AG09309 (cell line): ENCODE measurements around the gene CTIF.

Source experiments
- DNase-seq: peaks from one replicate; pipeline ENCODE4 v3.0.0-alpha.2; 2010; ENCODE audit warnings: low read depth
- H3K4me3 ChIP-seq: 2 replicates; pipeline ENCODE4 v1.5.1; 2011; ENCODE audit warnings: mild to moderate bottlenecking, low read depth, low read length, moderate library complexity; ENCODE audit not compliant: control insufficient read depth
- TF ChIP-seq, protein P1 (sequence below): IDR thresholded peaks from 2 replicates; pipeline ENCODE4 v1.5.1; 2011; ENCODE audit warnings: mild to moderate bottlenecking, low read depth, low read length, inconsistent platforms; ENCODE audit not compliant: insufficient read depth, control insufficient read depth; ENCODE audit errors: missing control alignments

CTIF gene

DNA sequence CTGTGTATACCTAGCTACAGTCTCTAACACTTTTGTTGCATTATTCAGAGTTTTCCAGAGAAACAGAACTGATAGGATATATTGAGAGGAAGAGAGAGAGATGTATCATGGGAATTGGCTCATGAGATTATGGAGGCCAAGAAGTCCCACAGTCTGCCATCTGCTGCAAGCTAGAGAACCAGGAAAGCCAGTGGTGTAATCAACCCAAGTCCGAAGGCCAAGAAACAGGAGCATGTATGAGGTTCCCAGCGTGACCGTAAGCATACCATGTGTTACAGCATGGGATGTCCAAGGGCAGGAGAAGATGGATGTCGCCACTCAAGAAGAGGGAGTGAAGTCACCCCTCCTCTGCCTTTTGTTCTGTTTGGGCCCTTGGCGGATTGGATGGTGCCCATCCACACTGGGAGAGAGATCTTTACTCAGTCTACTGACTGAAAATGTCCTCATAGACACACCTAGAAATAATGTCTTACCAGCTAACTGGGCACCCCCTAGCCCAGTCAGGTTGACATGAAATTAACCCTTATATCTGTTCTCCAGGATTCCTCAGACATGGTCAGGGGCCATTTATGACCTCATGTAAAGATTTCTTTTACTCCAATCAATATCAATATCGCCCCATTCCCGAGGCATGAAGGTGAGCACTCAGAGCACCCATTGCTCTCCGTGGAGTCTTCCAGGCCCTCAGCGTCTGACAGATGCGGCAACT lies 179.6 kb downstream of the CTIF start:
- TF ChIP-seq, protein P1, sequence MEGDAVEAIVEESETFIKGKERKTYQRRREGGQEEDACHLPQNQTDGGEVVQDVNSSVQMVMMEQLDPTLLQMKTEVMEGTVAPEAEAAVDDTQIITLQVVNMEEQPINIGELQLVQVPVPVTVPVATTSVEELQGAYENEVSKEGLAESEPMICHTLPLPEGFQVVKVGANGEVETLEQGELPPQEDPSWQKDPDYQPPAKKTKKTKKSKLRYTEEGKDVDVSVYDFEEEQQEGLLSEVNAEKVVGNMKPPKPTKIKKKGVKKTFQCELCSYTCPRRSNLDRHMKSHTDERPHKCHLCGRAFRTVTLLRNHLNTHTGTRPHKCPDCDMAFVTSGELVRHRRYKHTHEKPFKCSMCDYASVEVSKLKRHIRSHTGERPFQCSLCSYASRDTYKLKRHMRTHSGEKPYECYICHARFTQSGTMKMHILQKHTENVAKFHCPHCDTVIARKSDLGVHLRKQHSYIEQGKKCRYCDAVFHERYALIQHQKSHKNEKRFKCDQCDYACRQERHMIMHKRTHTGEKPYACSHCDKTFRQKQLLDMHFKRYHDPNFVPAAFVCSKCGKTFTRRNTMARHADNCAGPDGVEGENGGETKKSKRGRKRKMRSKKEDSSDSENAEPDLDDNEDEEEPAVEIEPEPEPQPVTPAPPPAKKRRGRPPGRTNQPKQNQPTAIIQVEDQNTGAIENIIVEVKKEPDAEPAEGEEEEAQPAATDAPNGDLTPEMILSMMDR = no peak
- no peak overlapping the region for H3K4me3 ChIP-seq
- no peak for DNase-seq

DNA sequence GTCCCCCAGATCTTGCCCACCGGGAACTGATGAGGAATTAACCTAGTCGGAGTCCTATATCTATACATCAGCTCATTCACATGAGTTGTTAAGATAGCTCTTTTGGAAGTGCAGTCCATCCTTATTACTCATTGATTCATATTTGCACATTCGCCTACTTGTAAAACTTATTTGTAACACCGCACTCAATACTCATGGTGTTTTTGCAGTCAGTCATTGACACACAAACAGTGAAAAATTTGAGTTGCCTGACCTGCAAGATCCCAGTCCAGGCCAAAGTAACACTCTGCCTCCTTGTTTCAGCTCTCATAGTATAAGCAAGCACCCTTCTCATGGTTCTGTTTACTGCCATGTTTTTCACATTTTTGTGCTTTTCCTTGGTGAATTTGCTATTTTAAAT lies 180.6 kb downstream of the CTIF start:
- TF ChIP-seq, protein P1 = no peak
- no peak for DNase-seq

DNA sequence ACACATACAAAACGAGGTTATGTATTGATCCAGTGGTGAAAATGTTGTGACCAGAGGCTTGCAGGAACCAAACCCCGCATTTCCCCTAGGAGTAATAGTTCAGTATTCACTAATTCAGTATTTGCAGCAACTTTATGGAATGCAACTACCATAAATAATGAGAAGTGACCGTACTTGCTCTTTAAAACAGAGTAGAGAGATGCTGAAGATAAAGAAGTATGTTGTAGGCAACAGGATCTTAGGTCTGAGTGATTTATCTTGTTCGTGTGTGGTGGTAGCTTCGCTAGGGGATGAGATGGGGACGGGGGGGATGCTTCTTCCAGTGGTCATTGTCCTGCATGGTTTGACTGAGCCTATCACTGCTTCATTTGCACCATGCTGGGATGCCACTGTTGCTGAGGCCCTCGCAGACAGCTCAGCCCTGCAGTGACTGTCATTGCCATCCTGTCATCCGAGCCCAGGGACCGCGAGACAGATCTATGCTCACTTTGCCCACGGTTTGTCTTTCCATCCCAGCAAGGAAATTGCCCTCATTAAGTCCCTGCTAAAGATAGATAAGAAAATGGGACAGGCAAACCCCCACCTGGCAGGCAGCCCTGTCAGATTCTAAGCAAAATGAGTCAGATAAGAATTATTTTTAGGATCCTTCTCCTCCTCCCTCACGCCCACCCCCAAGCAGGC lies 181.3 kb downstream of the CTIF start:
- H3K4me3 ChIP-seq = no peak overlapping the region
- no peak for DNase-seq
- TF ChIP-seq, protein P1 = no peak

More for the DNA sequence above, 180.6 kb downstream of the CTIF start:
- no peak overlapping the region for H3K4me3 ChIP-seq

DNA sequence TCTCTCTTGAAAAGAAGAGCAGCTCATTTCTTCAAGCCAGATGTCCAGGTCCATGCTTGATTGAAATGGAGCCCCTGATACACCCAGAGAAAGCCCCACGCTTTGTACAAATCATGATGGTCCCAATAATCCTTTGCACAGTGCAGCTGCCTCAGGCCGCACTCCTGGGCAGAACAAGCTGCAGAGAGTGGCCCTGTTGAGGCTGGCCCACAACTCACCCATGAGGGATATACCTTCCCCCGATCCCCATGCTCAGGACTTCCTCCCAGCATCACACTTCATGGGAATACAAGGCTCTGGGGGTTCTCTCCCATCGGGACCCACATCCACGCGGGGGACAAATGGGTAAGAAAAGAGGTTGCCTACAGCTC lies 181.8 kb downstream of the CTIF start:
- no peak for DNase-seq
- no peak overlapping the region for H3K4me3 ChIP-seq
- TF ChIP-seq, protein P1 = no peak

DNA sequence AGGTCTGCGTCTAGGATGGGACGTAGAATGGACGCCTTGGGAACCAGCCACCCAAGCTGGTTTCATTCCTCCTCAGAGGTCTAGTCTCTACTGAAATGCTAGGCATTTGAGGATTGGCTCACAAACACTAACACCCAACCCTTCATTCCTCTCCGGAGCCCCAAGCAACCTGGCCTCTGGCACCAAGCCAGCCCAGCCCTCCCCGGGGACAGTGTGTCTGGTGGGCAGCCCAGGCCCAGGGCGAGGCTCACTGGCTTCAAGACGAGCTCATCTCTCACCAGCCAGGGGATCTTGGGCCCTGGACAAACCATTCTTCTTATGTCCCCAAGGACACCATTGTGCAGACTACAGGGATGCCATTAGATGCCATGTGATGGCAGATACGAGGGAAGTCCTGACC lies 182.5 kb downstream of the CTIF start:
- TF ChIP-seq, protein P1 = no peak
- H3K4me3 ChIP-seq = no peak overlapping the region
- no peak for DNase-seq

DNA sequence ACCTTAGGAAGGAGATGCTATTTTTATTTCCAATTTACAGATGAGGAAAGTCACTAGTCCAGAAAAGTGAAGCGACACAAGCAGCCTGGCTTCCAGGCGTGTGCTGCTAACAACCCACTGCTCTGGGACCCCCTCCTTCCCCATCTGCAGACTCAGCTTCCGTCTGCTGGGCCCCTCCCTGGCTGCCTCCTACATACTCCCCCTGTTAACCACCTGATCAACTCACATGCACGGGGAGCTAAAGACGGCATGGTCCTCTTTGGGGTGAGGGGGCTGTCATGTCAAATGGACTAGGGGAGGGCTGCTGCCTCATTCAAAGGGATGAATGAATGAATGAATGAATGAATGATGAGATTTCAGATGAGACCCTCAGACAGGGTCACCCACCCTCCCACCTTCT lies 184.2 kb downstream of the CTIF start:
- no peak overlapping the region for H3K4me3 ChIP-seq
- TF ChIP-seq, protein P1 = no peak
- DNase-seq = no peak
